Small intestine (tissue), 7 donors: ENCODE results near the gene PRLR. TPM values are rescaled to one million over a fixed set of nuclear protein-coding genes. Genes with fewer than 3 reads are reported as not detected.
"Not testable (repeated sequence)": the region's sequence is repeated elsewhere in the genome, so short reads cannot be mapped to it uniquely, and the experiment has no call there.

Source experiments
- DNase-seq, 2 donors: peaks; one replicate each; pipeline versions ENCODE4 v3.0.0 to v3.0.0-alpha.2; 2013
- FAIRE-seq: peaks from 2 replicates; lab custom pipeline; 2012; peaks lifted over from hg19 to GRCh38; lab: Jason Lieb, UNC
- H3K27ac ChIP-seq, 3 donors: one replicate each; pipeline ENCODE4 v1.5.1; 2013; ENCODE audit warnings: low read length in 2 of 3, mild to moderate bottlenecking in 2 of 3, control low read depth in 1 of 3, inconsistent platforms in 1 of 3, low read depth in 1 of 3, moderate library complexity in 1 of 3
- H3K27me3 ChIP-seq, 3 donors: one replicate each; pipeline ENCODE4 v1.6.1; 2013; ENCODE audit warnings: low read length in 3 of 3, inconsistent platforms in 1 of 3; ENCODE audit not compliant: control insufficient read depth in 3 of 3, insufficient read depth in 3 of 3
- H3K36me3 ChIP-seq, 3 donors: one replicate each; pipeline ENCODE4 v1.6.1; 2013; ENCODE audit warnings: low read length in 3 of 3, inconsistent platforms in 1 of 3, low read depth in 1 of 3, mild to moderate bottlenecking in 1 of 3, moderate library complexity in 1 of 3; ENCODE audit not compliant: control insufficient read depth in 3 of 3, insufficient read depth in 2 of 3
- H3K4me1 ChIP-seq, 3 donors: one replicate each; pipeline ENCODE4 v1.6.1; 2013; ENCODE audit warnings: low read length in 2 of 3, inconsistent platforms in 1 of 3, low read depth in 1 of 3, mild to moderate bottlenecking in 1 of 3, moderate library complexity in 1 of 3; ENCODE audit not compliant: control insufficient read depth in 3 of 3, insufficient read depth in 2 of 3
- H3K4me3 ChIP-seq, 3 donors: one replicate each; pipeline ENCODE4 v1.5.1; 2013; ENCODE audit warnings: low read length in 3 of 3, control low read depth in 1 of 3, inconsistent platforms in 1 of 3, low read depth in 1 of 3, mild to moderate bottlenecking in 1 of 3, moderate library complexity in 1 of 3
- H3K9me3 ChIP-seq, 2 donors: one replicate each; pipeline ENCODE4 v1.6.1; 2013; ENCODE audit warnings: low read depth in 1 of 2, low read length in 1 of 2; ENCODE audit not compliant: control insufficient read depth in 2 of 2, insufficient read depth in 1 of 2
- WGBS, 3 donors: extraction: QIAGEN DNeasy Blood & Tissue Kit; methylation state at CpG; one replicate each; pipeline ENCODE4 v1.1.7; 2013; 5-methylcytosine and 5-hydroxymethylcytosine counted together
- polyA plus RNA-seq, 4 donors: library from polyadenylated mRNA; stranded (reverse) in 3 of 4; unstranded in 1 of 4; fragments of 200-250 nt in 3 of 4; fragments of 120-200 nt in 1 of 4; gene quantifications; one replicate each; pipeline versions ENCODE4 v1.2.1 to v1.2.3, GENCODE V29; 2013
- donor health status: healthy with polysubstance abuse.
- donor health status: control.
- donor health status: control.
- donor health status: Bipolar disorder and iron deficiency.
- donor health status: healthy.

Gene PRLR
- polyA plus RNA-seq, 4 donors = 1.4 to 84.6 (median 2.9) TPM

GRCh38 chr5:35122819-35123218 lies 107.5 kb downstream of the PRLR start:
- peaks cover 0 to 15% (median 1%) of the 10 kb centered on the region in 3 donors for H3K4me1 ChIP-seq
- H3K4me3 ChIP-seq = no peak overlapping the region
- peaks cover 0 to 8% (median 0%) of the 10 kb centered on the region in 3 donors for H3K36me3 ChIP-seq
- FAIRE-seq (no peak), DNase-seq (peak in 1 of 2 donors; percentile 19)
- WGBS, 3 donors = 58 to 71% (median 67%) methylated on average over 2 of the region's 2 CpGs
- no peaks in the 10 kb centered on the region for H3K27me3 ChIP-seq
- no peak overlapping the region for H3K27ac ChIP-seq
- no peaks in the 10 kb centered on the region for H3K9me3 ChIP-seq

DNA sequence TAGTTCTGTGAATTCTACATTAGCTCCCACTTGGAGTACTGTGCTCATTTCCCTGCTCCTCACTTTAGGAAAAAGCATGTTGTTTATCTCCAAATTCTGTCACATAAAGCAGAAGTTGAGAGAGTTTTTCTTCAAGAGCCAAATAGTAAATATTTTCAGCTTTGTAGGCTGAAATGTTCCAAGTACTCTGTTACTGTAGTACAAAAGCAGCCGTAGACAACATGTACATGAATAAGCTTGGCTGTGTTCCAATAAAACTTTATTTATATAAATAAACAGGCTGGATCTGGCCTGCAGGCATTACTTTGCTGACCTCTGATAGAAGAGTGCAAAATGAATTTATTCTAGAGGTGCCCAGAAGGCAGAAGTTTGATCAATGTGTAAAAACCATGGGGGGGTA lies 109.6 kb downstream of the PRLR start:
- DNase-seq = no peak
- H3K9me3 ChIP-seq = no peaks in the 10 kb centered on the region
- H3K36me3 ChIP-seq = peaks cover 0 to 17% (median 0%) of the 10 kb centered on the region in 3 donors
- FAIRE-seq = no peak
- 44 to 71% (median 65%) methylated on average over 1 of the region's 1 CpG for WGBS, 3 donors
- no peak overlapping the region for H3K4me3 ChIP-seq
- H3K27me3 ChIP-seq = no peaks in the 10 kb centered on the region
- H3K4me1 ChIP-seq = peaks cover 0 to 10% (median under 1%) of the 10 kb centered on the region in 3 donors
- no peak overlapping the region for H3K27ac ChIP-seq

DNA sequence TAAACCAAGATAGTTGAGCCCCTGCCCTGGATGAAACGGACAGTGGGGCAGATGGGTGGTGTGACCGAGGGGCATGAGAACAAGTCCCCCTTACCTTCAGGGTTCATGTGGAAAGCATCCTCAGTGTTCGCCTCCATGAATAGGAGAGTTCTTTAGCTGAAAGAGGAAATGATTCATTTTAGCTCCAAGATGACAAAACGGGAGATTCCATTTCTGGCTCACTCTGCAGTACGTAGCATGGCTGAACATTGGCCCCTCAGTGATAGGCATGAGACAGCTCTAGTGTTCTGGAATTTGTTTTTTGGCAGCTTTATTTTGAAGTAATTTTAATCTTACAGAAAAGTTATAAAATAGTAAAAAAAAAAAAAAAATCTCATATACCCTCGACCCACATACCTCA lies 112.3 kb downstream of the PRLR start:
- no peak overlapping the region for H3K27ac ChIP-seq
- FAIRE-seq (no peak), DNase-seq (no peak)
- H3K4me1 ChIP-seq = no peaks in the 10 kb centered on the region
- H3K36me3 ChIP-seq = peaks cover 0 to 32% (median 0%) of the 10 kb centered on the region in 3 donors
- no peak overlapping the region for H3K4me3 ChIP-seq
- H3K27me3 ChIP-seq = no peaks in the 10 kb centered on the region
- H3K9me3 ChIP-seq = no peaks in the 10 kb centered on the region
- WGBS, 3 donors = 70 to 82% (median 75%) methylated on average over 6 of the region's 6 CpGs

- Histone ChIP-seq H3K27ac (no peak overlapping the region), H3K27me3 (no peaks in the 10 kb centered on the region), H3K4me1 (no peaks in the 10 kb centered on the region), H3K9me3 (no peaks in the 10 kb centered on the region), H3K36me3 (peaks cover 0 to 32% (median 0%) of the 10 kb centered on the region in 3 donors), H3K4me3 (no peak overlapping the region)
- FAIRE-seq (no peak), DNase-seq (no peak)
Measured at GRCh38 chr5:35115920-35116319, 114.4 kb downstream of the PRLR start.

- H3K27ac ChIP-seq = no peak overlapping the region
- H3K4me1 ChIP-seq = no peaks in the 10 kb centered on the region
- no peaks in the 10 kb centered on the region for H3K9me3 ChIP-seq
- WGBS, 3 donors = 51 to 76% (median 55%) methylated on average over 4 of the region's 4 CpGs
- no peak overlapping the region for H3K4me3 ChIP-seq
- DNase-seq (no peak), FAIRE-seq (no peak)
- H3K27me3 ChIP-seq = no peaks in the 10 kb centered on the region
- peaks cover 0 to 28% (median 0%) of the 10 kb centered on the region in 3 donors for H3K36me3 ChIP-seq
Measured at GRCh38 chr5:35114698-35115097, 115.6 kb downstream of the PRLR start.

DNA sequence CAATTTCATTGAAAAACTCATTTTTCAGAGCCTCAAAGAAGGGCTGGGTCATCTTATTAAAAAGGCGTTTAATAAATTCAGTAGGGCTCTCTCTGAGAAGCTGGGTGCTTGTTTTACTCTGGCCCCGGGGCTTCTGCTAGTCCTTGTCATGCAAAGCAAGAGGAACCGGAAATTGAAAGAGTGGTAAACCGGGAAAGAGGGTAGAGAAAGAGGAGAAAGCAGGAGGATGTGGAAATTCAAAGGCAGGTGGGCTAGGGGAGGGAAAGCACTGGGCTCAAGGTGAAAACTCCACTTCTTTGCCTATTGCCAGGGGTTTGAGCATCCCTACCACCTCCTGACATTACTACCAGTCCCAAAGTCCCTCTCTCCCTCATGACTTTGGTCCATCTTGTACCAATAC lies 118.0 kb downstream of the PRLR start:
- Histone ChIP-seq H3K27me3 (no peaks in the 10 kb centered on the region), H3K36me3 (peaks cover 0 to 20% (median 0%) of the 10 kb centered on the region in 3 donors), H3K4me3 (no peak overlapping the region), H3K9me3 (no peaks in the 10 kb centered on the region), H3K4me1 (no peaks in the 10 kb centered on the region), H3K27ac (no peak overlapping the region)
- DNase-seq (no peak), FAIRE-seq (no peak)
- 61 to 87% (median 84%) methylated on average over 4 of the region's 4 CpGs for WGBS, 3 donors

GRCh38 chr5:35104550-35104949 lies 125.7 kb downstream of the PRLR start:
- FAIRE-seq, H3K27ac ChIP-seq, DNase-seq, H3K27me3 ChIP-seq, H3K4me3 ChIP-seq, H3K4me1 ChIP-seq, H3K36me3 ChIP-seq, H3K9me3 ChIP-seq: not testable (repeated sequence)
- 78 to 81% (median 79%) methylated on average over 11 of the region's 11 CpGs for WGBS, 3 donors

GRCh38 chr5:35103637-35104299 lies 126.5 kb downstream of the PRLR start:
- no peak overlapping the region for H3K27ac ChIP-seq
- H3K36me3 ChIP-seq = peaks cover 0 to 9% (median 0%) of the 10 kb centered on the region in 3 donors
- FAIRE-seq (no peak), DNase-seq (no peak)
- H3K4me1 ChIP-seq = no peaks in the 10 kb centered on the region
- H3K27me3 ChIP-seq = no peaks in the 10 kb centered on the region
- peaks cover 0 to 6% of the 10 kb centered on the region in 2 donors for H3K9me3 ChIP-seq
- WGBS, 3 donors = 82 to 90% (median 84%) methylated on average over 5 of the region's 5 CpGs
- H3K4me3 ChIP-seq = no peak overlapping the region

- WGBS, 3 donors = 90 to 93% (median 91%) methylated on average over 9 of the region's 9 CpGs
- not testable (repeated sequence) for H3K4me3 ChIP-seq, H3K4me1 ChIP-seq, H3K27ac ChIP-seq, H3K27me3 ChIP-seq, FAIRE-seq, DNase-seq, H3K9me3 ChIP-seq
- H3K36me3 ChIP-seq = peaks cover 0 to 17% (median 0%) of the 10 kb centered on the region in 3 donors
Measured at GRCh38 chr5:35101720-35102119, 128.6 kb downstream of the PRLR start.
